ENCODE results near the gene PCDH9. TPM values are rescaled to one million over a fixed set of nuclear protein-coding genes. Genes with fewer than 3 reads are reported as not detected.

The PCDH9 gene
- total and polyA plus RNA-seq, 2 experiments from 2014 or later = 0.56 to 0.76 TPM

GRCh38 chr13:67219113-67219512 is 11.0 kb downstream of the PCDH9 start:
- Histone ChIP-seq H3K9me2 (ENCODE audit: insufficient read depth) (no peaks in the 10 kb centered on the region), H3K9ac (no peak overlapping the region), H2AFZ (no peak overlapping the region), H3K4me1 (ENCODE audit: insufficient read depth) (no peaks in the 10 kb centered on the region), H3K4me3 (no peak overlapping the region), H3K79me2 (ENCODE audit: insufficient read depth) (no peaks in the 10 kb centered on the region), H3K9me3 (ENCODE audit: low read depth) (no peaks in the 10 kb centered on the region), H3K27ac (no peak overlapping the region), H3K4me2 (ENCODE audit: unreplicated experiment) (no peak overlapping the region), H3K36me3 (ENCODE audit: low read depth) (no peaks in the 10 kb centered on the region), H3K27me3 (replicated peaks; ENCODE audit: insufficient read depth) (no peaks in the 10 kb centered on the region), H4K20me1 (ENCODE audit: insufficient read depth) (no peaks in the 10 kb centered on the region; the same call in 1 of the 2 replicates), H3F3A (ENCODE audit: insufficient read depth) (no peaks in the 10 kb centered on the region)
- WGBS, 2 experiments (ENCODE audit: low coverage in 1 of 2, low lambda C conversion rate in 2 of 2, missing lambda C conversion rate in 2 of 2) = 51 to 61% methylated on average over 1 of the region's 1 CpG
- no peak for TF ChIP-seq EZH2 (IDR thresholded peaks at IDR 0.05; ENCODE audit: insufficient read depth, poor library complexity, severe bottlenecking)
- no peak for TF ChIP-seq EZH2phosphoT487 (IDR thresholded peaks at IDR 0.05; ENCODE audit: insufficient read depth, low read depth)
- DNase-seq = no peak
- in situ Hi-C loops (cut with MboI) = no loop called here

GRCh38 chr13:67217880-67218279 is 12.3 kb downstream of the PCDH9 start:
- H3K36me3 ChIP-seq (ENCODE audit: low read depth) = no peaks in the 10 kb centered on the region
- no peak for DNase-seq
- no peak overlapping the region for H3K27ac ChIP-seq
- H3K27me3 ChIP-seq (replicated peaks; ENCODE audit: insufficient read depth) = no peaks in the 10 kb centered on the region
- no peaks in the 10 kb centered on the region for H4K20me1 ChIP-seq (ENCODE audit: insufficient read depth)
- no peaks in the 10 kb centered on the region for H3K79me2 ChIP-seq (ENCODE audit: insufficient read depth)
- in situ Hi-C loops (cut with MboI) = no loop called here
- H3F3A ChIP-seq (ENCODE audit: insufficient read depth) = no peaks in the 10 kb centered on the region
- no peak for TF ChIP-seq EZH2 (IDR thresholded peaks at IDR 0.05; ENCODE audit: insufficient read depth, poor library complexity, severe bottlenecking)
- no peak for TF ChIP-seq EZH2phosphoT487 (IDR thresholded peaks at IDR 0.05; ENCODE audit: insufficient read depth, low read depth)
- no peak overlapping the region for H3K4me2 ChIP-seq (ENCODE audit: unreplicated experiment)
- H3K4me3 ChIP-seq = no peak overlapping the region
- no peaks in the 10 kb centered on the region for H3K9me3 ChIP-seq (ENCODE audit: low read depth)
- H3K9me2 ChIP-seq (ENCODE audit: insufficient read depth) = no peaks in the 10 kb centered on the region
- H3K4me1 ChIP-seq (ENCODE audit: insufficient read depth) = no peaks in the 10 kb centered on the region
- no peak overlapping the region for H2AFZ ChIP-seq
- H3K9ac ChIP-seq = no peak overlapping the region

- Histone ChIP-seq H3K9me3 (ENCODE audit: low read depth) (no peaks in the 10 kb centered on the region), H4K20me1 (ENCODE audit: insufficient read depth) (no peaks in the 10 kb centered on the region), H3F3A (ENCODE audit: insufficient read depth) (no peaks in the 10 kb centered on the region), H3K9me2 (ENCODE audit: insufficient read depth) (no peaks in the 10 kb centered on the region), H3K4me2 (ENCODE audit: unreplicated experiment) (no peak overlapping the region), H3K27ac (no peak overlapping the region), H3K79me2 (ENCODE audit: insufficient read depth) (no peaks in the 10 kb centered on the region), H3K27me3 (replicated peaks; ENCODE audit: insufficient read depth) (no peaks in the 10 kb centered on the region), H2AFZ (no peak overlapping the region), H3K4me1 (ENCODE audit: insufficient read depth) (no peaks in the 10 kb centered on the region), H3K4me3 (no peak overlapping the region), H3K9ac (no peak overlapping the region), H3K36me3 (ENCODE audit: low read depth) (no peaks in the 10 kb centered on the region)
- no peak for DNase-seq
- in situ Hi-C loops (cut with MboI) = no loop called here
- 52 to 53% methylated on average over 4 of the region's 4 CpGs for WGBS, 2 experiments (ENCODE audit: low coverage in 1 of 2, low lambda C conversion rate in 2 of 2, missing lambda C conversion rate in 2 of 2)
- TF ChIP-seq EZH2phosphoT487 (IDR thresholded peaks at IDR 0.05; ENCODE audit: insufficient read depth, low read depth) (no peak), EZH2 (IDR thresholded peaks at IDR 0.05; ENCODE audit: insufficient read depth, poor library complexity, severe bottlenecking) (no peak)
Observed at GRCh38 chr13:67216864-67217263, 13.3 kb downstream of the PCDH9 start.

- no peaks in the 10 kb centered on the region for H3K27me3 ChIP-seq (replicated peaks; ENCODE audit: insufficient read depth)
- no peaks in the 10 kb centered on the region for H3F3A ChIP-seq (ENCODE audit: insufficient read depth)
- in situ Hi-C loops (cut with MboI) = no loop called here
- H3K9me2 ChIP-seq (ENCODE audit: insufficient read depth) = no peaks in the 10 kb centered on the region
- no peak for TF ChIP-seq EZH2phosphoT487 (IDR thresholded peaks at IDR 0.05; ENCODE audit: insufficient read depth, low read depth)
- TF ChIP-seq EZH2 (IDR thresholded peaks at IDR 0.05; ENCODE audit: insufficient read depth, poor library complexity, severe bottlenecking) = no peak
- DNase-seq = no peak
- no peaks in the 10 kb centered on the region for H3K36me3 ChIP-seq (ENCODE audit: low read depth)
- H3K79me2 ChIP-seq (ENCODE audit: insufficient read depth) = no peaks in the 10 kb centered on the region
- no peak overlapping the region for H3K9ac ChIP-seq
- H3K4me3 ChIP-seq = no peak overlapping the region
- H4K20me1 ChIP-seq (ENCODE audit: insufficient read depth) = no peaks in the 10 kb centered on the region
- no peak overlapping the region for H2AFZ ChIP-seq
- no peaks in the 10 kb centered on the region for H3K4me1 ChIP-seq (ENCODE audit: insufficient read depth)
- no peak overlapping the region for H3K4me2 ChIP-seq (ENCODE audit: unreplicated experiment)
- no peak overlapping the region for H3K27ac ChIP-seq
- no peaks in the 10 kb centered on the region for H3K9me3 ChIP-seq (ENCODE audit: low read depth)
Observed at GRCh38 chr13:67210208-67210607, 19.9 kb downstream of the PCDH9 start.

- no peak overlapping the region for H3K9ac ChIP-seq
- H4K20me1 ChIP-seq (ENCODE audit: insufficient read depth) = no peaks in the 10 kb centered on the region
- H3F3A ChIP-seq (ENCODE audit: insufficient read depth) = no peaks in the 10 kb centered on the region
- H3K27ac ChIP-seq = no peak overlapping the region
- in situ Hi-C loops (cut with MboI) = no loop called here
- H3K4me1 ChIP-seq (ENCODE audit: insufficient read depth) = no peaks in the 10 kb centered on the region
- no peak for TF ChIP-seq EZH2 (IDR thresholded peaks at IDR 0.05; ENCODE audit: insufficient read depth, poor library complexity, severe bottlenecking)
- TF ChIP-seq EZH2phosphoT487 (IDR thresholded peaks at IDR 0.05; ENCODE audit: insufficient read depth, low read depth) = no peak
- no peak for DNase-seq
- no peaks in the 10 kb centered on the region for H3K79me2 ChIP-seq (ENCODE audit: insufficient read depth)
- no peak overlapping the region for H3K4me2 ChIP-seq (ENCODE audit: unreplicated experiment)
- H2AFZ ChIP-seq = no peak overlapping the region
- no peaks in the 10 kb centered on the region for H3K9me3 ChIP-seq (ENCODE audit: low read depth)
- 0 to 6% methylated on average over 1 of the region's 1 CpG for WGBS, 2 experiments (ENCODE audit: low coverage in 1 of 2, low lambda C conversion rate in 2 of 2, missing lambda C conversion rate in 2 of 2)
- H3K9me2 ChIP-seq (ENCODE audit: insufficient read depth) = no peaks in the 10 kb centered on the region
- H3K4me3 ChIP-seq = no peak overlapping the region
- H3K36me3 ChIP-seq (ENCODE audit: low read depth) = no peaks in the 10 kb centered on the region
- no peaks in the 10 kb centered on the region for H3K27me3 ChIP-seq (replicated peaks; ENCODE audit: insufficient read depth)
Observed at GRCh38 chr13:67208552-67208951, 21.6 kb downstream of the PCDH9 start.
